HG03045 (cell line): ENCODE data around the gene KRTAP1-1.
"Not testable (repeated sequence)": the region's sequence is repeated elsewhere in the genome, so short reads cannot be mapped to it uniquely, and the experiment has no call there.

Experiments used
- ATAC-seq: cut with Tn5 transposase; IDR thresholded peaks from one replicate; pipeline ENCODE4 v1.9.1; 2021; ENCODE audit warnings: mild to moderate bottlenecking, moderate library complexity; ENCODE audit not compliant: unreplicated experiment

Gene KRTAP1-1, protein sequence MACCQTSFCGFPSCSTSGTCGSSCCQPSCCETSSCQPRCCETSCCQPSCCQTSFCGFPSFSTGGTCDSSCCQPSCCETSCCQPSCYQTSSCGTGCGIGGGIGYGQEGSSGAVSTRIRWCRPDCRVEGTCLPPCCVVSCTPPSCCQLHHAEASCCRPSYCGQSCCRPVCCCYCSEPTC

DNA sequence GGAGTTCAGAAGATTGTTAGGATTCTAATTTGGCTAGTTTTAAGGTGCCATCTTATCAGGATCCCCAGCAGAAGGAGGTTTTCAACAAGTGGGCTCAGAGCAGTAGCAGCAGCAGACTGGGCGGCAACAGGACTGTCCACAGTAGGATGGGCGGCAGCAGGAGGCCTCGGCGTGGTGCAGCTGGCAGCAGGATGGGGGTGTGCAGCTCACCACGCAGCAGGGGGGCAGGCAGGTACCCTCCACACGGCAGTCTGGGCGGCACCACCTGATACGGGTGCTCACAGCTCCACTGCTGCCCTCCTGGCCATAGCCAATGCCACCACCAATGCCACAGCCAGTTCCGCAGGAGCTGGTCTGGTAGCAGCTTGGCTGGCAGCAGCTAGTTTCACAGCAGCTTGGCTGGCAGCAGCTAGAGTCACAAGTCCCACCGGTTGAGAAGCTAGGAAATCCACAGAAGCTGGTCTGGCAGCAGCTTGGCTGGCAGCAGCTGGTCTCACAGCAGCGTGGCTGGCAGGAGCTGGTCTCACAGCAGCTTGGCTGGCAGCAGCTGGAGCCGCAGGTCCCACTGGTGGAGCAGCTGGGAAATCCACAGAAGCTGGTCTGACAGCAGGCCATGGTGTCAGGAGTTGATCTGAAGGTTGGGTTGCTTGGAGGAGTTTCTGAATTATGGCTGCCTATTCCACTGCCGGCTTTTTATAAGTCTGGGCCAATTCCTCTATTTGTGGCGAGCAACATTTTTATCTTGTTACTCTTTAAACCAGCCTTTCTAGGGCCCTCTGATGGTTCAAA is at the start of gene KRTAP1-1:
Gene KRTAP1-1, minus strand, starts transcription at position 668 of the 789 bp plus-strand sequence. Its CDS starts 53 bp downstream, at position 615.
- not testable (repeated sequence) for ATAC-seq

DNA sequence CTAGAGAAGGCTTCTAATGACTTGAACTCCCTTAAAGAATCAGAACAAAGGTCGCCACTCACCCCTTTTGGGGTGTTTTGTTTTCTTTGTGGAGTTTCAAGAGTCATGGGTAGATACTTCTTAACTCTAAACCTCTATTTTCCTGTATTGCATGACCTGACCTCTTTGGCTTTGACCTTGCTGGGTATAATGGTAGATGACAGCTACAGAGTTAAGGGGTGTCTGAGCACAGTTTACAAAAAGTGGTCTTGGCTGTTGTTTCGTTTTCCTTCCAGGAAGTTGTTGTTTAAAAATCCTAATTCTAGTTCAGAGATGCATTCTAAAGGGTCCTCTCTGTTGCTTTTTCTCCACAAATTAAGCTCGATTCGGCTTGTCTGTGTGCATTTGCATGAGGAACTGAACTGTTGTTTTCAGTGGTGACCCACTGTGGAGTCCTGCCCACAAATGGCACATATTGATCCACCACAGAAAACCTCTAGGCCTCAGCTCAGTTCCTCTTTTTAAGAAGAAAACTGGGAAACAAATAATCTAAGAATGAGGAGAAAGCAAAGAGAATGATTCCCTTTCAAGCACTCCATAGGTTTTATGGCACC is 47.6 kb upstream of the KRTAP1-1 start:
- ATAC-seq, result not testable (repeated sequence)

DNA sequence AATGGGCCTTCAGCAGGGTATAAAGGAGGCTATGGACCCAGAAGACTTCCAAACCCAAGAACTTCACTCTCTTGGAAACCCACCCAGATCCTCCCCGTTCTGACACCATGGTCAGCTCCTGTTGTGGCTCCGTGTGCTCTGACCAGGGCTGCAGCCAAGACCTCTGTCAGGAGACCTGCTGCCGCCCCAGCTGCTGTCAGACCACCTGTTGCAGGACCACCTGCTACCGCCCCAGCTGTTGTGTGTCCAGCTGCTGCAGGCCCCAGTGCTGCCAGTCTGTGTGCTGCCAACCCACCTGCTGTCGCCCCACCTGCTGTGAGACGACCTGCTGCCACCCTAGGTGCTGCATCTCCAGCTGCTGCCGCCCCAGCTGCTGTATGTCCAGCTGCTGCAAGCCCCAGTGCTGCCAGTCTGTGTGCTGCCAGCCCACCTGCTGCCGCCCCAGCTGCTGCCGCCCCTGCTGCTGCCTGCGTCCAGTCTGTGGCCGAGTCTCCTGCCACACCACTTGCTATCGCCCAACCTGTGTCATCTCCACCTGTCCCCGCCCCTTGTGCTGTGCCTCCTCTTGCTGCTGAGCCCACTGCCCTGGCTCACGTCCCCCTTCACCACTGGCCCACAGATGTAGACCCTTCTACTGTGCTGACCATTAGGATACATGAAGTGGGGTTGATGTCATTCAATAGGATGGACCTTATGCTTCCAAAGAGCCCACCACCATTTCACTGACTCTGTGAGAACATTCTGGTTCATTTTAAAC is 43.0 kb upstream of the KRTAP1-1 start, which contains the start of gene KRTAP4-7:
Gene KRTAP4-7, plus strand, starts transcription at position 51 of the 757 bp plus-strand sequence. Its CDS starts 57 bp downstream, at position 108.
- ATAC-seq, result not testable (repeated sequence)

DNA sequence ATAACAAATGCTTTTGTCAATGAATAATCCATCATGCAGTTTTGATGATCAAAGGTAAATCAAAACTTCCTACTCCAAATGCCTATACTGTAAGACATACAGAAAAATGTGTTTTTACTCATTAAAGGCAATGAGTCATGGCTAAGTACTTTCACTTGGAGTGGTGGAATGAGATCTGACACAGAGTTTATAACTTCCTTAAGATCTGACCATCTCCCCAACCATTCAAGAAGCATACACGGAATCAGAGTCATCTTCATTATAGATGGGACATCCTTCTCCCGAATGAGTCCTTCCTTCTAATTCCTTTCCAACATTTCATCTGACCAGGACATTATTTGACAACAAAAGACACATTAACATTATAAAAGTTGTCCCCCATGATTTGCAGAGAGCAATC is 42.2 kb upstream of the KRTAP1-1 start:
- not testable (repeated sequence) for ATAC-seq

DNA sequence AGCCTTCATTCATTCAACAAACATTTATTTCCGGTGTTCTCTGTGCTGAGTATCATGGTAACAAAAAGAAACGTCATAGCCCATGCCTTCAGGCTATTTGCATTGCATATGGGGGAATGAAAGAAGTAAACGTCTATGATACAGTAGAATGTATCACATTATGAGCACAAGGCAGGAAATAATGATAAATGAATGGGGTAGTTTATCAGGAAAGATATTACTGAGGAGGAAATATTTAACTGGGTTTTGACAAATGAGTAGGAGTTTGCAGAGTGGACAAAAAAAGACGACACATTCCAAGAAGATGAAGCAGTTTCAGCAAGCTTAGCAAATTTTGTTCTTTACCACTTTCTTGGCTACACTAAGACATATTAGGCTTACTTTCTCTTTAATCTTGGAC is 41.4 kb upstream of the KRTAP1-1 start:
- no peak for ATAC-seq

DNA sequence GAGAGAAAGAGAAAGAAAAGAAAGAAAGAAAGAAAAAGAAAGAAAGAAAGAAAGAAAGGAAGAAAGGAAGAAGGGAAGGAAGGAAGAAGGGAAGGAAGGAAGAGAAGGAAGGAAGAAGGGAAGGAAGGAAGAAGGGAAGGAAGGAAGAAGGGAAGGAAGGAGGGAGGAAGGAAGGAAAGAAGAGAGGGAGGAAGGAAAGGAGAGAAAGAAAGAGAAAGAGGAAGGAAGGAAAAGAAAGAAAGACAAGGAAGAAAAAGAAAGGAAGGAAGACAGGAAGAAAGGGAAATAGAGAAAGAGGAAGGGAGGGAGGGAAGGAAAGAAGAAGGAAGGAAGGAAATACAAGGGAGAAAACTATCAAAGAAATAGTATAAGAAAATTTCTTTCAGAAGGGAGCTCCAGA is 35.5 kb upstream of the KRTAP1-1 start:
- no peak for ATAC-seq

DNA sequence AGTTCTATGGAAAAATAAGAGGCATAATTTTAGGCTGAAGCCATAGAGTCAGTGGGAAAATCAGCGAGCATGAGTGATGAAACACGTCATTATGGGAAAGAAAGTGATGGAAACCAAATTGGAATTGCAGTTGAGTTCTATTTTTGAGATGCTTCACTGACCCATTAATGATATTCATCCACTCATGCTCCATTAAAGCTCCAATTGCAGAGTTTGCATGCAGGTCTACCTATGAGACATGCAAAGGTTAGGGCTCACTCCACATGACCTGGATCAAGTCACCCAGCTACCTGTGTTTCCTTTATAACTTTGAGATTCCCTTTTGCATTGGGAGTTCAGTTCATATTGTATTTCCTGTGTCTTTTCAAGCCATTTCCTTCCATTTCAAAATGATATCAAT is 32.4 kb upstream of the KRTAP1-1 start:
- no peak for ATAC-seq

DNA sequence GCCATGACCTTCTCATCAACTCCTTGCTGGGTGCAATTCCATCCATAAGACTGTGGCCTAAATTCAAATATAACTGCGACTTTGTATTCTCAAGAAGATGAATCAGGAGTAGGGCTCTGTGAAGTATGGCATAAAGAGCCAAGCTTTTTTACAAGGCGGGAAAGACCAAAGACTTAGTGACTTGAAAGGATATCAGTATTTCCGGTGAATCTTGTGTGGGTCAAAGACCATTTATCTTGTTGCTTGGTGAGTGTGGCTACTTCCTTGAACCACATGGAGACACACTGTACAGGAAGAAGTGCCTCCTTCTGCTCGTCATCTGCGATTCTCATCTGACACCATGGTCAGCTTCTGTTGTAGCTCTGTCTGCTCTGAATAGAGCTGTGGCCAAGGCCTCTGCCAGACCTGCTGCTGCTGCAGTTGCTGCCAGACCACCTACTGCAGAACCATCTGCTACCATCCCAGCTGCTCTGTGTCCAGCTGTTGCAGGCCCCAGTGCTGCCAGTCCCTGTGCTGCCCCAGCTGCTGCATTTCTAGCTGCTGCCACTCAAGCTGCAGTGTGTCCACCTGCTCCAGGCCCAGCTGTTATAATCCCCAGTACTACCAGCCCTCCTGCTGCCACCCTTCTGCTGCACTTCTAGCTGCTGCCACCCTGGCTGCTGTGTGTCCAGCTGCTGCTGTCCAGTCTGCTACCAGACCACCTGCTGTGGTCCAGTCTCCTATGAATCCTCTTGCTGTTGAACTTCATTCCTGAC is 30.5 kb upstream of the KRTAP1-1 start:
- no peak for ATAC-seq

DNA sequence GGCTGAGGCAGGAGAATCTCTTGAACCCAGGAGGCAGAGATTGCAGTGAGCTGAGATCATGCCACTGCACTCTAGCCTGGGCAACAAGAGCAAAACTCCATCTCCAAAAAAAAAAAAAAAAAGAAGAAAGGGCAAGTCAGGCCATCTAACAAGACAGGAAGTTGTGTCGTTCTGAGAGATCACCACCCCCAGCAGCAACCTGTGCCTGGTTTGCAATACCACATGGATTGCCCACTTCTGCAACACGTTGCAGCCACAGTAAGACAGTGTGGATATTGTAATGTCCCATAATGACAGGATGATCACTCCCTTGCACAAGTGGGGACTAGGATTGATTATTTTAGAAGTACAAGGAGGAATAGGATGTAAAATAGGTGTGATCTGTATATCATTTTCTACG is 27.8 kb upstream of the KRTAP1-1 start:
- ATAC-seq, result no peak

DNA sequence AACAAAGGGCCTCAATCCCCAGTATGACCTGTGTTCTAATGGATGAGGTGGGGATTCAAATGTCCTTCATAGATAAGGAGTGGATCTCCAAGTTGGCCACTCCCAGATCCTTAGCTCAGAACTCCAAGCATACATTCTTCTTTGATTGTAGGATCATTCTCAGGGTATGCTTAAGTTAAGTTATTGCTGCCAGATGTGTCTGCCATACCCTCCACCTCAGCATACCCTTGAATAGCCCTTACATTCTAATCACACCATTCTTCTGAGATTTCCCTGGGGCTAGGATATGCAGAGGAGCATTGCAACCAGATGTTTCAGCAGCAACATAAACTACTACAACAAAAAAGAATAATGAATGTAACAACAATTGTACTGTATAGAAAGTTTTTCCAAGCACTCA is 26.0 kb upstream of the KRTAP1-1 start:
- ATAC-seq, result no peak

DNA sequence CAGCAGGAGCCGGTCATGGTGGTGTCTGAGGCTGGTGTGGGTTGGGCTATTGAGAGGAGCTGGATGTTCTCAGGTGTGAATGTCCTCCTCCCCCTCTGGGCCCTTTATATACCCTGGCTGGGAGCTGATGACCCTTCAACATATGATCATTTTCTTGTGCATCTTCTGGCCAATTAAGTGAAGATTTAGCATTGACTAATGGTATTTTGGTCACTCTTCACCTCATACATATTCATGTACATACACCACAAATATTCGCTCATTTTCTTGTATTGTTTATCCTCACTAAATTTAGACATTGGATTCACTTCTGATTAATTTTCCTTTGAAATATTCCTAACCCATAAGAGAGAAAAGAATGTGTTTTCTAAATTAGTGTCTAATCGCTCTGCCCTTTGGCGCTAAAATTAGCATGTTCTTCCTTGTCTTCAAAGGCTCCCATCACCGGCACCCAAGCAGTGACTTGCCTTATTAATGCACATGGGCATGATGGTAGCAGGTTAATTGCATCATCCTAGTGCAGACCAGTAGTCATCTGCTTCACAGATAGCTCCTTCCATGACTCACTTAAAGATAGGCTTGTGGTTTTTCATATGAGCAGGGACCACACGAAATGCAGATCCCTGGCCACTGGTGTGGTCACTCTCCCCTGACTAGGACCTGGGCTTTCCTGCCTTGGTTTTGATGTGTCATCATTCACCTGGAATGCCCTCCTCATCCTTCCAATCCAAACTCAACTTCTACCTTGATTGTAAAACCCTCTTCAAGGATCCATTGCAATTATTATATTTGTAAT is 24.8 kb upstream of the KRTAP1-1 start, which contains the start of gene KRTAP2-4:
Gene KRTAP2-4, minus strand, starts transcription at position 51 of the 796 bp plus-strand sequence. Its CDS starts 34 bp downstream, at position 17.
- no peak for ATAC-seq

DNA sequence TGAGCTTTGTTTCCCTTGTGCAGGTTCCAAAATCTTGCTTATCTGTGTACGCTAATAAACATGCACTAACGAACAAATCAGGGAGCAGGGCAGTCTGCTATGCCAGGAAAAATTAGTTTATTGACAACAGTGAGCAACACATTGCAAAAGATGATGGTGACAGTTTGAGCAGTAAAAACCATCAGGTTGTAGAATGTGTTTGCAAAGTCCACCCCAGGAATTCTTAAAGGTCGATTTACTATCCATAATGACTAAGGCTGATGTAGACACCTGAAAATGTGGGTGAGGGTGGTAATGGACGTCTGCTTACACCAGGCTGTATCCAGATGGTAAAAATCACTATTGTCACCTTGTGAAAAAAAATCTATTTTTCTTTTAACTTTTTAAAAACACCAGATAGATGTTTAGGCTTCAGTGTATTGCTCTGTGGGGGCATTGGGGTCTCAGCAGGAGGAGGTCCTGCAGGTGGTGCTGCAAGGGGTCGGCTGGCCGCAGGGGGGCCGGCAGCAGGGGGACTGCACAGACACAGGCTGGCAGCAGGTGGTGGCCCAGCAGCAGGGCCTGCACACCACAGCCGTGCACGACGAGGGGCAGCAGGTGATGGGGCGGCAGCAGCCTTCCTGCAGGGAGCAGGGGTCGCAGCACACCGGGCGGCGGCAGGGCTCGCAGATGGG is 23.9 kb upstream of the KRTAP1-1 start:
- not testable (repeated sequence) for ATAC-seq

DNA sequence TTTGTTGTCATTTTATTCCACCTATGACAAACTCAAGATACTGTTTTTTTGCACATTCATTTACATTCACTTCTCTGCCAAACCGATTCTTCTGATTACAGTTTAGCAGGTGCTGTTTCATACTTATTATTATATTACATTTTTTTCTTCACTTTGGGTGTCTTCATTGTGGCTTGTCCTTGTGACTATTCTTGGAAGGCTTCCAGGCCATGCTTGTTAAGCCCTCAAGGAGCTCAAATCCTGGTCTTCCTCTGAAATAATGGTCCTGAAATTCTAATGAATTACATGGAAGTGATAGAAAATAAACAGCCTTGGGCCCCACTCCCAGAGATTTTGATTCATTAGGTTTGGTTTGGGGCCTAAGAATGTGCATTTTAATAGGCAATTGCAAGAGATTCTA is 23.1 kb upstream of the KRTAP1-1 start:
- no peak for ATAC-seq

DNA sequence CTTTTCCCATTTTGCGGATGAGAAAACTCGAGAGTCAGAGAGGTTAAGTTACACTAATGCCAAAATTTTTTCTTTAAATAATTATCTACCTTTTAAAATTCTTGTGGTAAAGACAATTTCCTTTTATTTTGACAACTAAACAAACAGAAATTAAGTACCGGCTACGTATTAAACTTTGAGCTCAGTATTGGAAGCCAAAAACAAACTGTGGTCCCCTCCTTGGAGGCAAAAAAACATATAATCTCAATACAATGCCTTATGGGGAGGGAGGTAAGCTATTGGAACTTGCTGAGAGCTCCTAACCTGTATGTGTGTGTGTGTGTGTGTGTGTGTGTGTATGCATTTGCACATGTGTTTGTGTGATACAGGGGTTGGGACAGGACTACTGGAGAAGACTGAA is 22.2 kb upstream of the KRTAP1-1 start:
- no peak for ATAC-seq

DNA sequence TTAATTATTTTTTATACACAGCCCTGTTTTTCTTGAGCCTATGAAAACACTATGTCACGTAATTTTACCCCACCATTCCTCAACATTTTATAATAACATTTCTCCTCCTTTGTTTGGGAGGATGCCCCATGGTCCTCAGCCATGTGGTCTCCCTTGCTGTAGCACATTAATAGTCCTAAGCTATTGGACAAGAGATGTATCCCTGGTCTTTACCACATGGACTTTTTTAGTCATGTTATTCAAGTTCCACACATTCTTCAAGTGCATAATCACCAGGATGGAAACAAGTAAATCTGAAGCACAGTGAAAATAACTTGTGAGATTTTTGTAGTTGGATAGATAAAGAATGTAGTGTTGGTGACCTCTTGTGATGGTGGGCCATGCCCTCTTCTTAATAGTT is 20.7 kb upstream of the KRTAP1-1 start:
- no peak for ATAC-seq

DNA sequence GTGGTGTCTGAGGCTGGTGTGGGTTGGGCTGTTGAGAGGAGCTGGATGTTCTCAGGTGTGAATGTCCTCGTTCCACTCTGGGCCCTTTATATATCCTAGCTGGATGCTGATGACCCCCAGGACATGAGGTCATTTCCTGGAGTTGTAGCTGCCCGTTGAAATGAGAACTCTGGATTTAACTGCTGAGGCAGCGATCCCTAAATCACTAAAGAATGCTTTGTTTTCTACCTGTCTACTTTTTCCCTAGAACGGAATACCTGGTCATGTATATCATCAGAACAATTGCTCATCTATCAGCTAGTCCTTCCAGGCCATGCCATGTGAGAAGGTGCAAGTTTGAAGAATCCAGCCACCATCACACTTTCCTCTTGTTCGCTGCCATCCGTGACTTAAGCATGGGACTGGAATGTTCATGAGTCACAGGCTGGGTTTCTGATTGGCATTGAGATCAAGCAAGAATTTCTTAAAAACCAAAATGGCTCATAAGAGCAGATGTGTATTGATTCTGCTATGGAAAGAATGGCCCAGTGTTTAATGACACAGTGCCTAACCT is 18.9 kb upstream of the KRTAP1-1 start, which contains the start of gene KRTAP2-3:
Gene KRTAP2-3, minus strand, starts transcription at position 63 of the 553 bp plus-strand sequence. CDS start 64 bp downstream, outside the sequence.
- no peak for ATAC-seq

DNA sequence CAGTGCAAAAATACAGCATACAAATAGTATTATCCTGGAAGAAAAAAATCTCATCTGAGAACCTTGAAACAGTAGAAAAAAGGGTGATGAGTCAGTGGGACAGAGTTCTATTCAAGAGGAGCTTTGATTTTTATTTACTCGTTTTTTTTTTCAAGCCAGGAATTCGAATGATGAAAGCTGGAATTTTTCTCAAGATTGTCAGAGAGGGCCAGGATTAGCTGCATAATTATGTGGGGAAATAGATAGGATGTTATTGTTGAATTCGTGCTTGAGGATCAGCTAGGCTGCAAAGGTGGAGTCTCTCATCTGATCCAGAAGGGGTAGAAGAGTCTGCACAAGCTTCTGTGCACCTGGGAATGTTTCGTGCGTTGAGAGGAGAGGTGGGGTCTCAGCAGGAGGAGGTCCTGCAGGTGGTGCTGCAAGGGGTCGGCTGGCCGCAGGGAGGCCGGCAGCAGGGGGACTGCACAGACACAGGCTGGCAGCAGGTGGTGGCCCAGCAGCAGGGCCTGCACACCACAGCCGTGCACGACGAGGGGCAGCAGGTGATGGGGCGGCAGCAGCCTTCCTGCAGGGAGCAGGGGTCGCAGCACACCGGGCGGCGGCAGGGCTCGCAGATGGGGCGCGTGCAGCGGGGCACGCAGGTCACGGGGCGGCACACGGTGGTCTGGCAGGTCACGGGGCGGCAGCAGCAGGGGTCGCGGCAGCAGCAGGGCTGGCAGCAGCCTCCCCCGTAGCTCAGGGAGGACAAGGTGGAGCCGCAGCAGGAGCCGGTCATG is 18.2 kb upstream of the KRTAP1-1 start:
- ATAC-seq, result not testable (repeated sequence)

DNA sequence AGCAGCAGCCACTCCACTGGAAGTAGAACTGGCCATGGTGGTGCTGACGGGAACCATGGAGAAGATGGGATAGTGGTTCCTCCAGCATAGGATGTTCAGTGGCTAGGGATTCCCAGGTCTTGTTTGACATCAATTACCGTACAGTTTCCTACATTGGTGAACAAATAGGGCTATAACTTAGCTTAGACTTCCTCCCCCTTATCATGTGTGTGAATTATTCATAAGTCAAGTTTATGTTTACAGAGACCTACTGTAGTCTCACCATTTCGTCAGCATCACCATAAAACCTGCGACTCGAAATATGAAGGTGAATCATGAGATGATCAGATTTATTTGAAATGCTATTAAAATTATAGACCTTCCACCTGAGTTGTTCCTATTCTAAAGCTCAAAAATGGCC is 17.5 kb upstream of the KRTAP1-1 start:
- no peak for ATAC-seq
